DLD1 (cell line): ENCODE measurements around the gene RASA4.
"Not testable (repeated sequence)": the region's sequence is repeated elsewhere in the genome, so short reads cannot be mapped to it uniquely, and the experiment has no call there.

Source experiments
- in situ Hi-C: cut with HindIII; loops from 2 replicates; pipeline ENCODE4 v1.10.0; 2017; ENCODE audit warnings: low sequenced_read_pairs

The RASA4 gene

DNA sequence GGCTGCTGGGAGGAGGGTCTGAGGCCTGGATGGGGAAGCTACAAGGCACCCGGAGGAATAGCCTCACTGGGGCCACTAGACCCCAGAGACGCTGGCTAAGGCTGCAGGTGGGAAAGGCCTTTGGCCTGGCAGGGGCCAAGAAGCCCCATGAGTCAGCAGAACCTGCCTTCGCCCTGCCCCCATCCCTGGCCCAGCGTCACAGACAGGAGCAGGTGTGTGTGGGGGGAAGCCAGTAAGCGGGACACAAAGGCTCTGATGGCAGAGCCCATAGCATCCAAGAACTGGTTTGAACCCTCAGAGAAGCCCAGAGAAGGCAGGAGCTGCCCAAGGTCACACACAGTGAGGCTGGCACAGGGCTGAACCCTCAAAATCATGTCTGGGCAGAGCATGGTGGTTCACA is 9.7 kb downstream of the RASA4 start:
- in situ Hi-C loops, result not testable (repeated sequence)

DNA sequence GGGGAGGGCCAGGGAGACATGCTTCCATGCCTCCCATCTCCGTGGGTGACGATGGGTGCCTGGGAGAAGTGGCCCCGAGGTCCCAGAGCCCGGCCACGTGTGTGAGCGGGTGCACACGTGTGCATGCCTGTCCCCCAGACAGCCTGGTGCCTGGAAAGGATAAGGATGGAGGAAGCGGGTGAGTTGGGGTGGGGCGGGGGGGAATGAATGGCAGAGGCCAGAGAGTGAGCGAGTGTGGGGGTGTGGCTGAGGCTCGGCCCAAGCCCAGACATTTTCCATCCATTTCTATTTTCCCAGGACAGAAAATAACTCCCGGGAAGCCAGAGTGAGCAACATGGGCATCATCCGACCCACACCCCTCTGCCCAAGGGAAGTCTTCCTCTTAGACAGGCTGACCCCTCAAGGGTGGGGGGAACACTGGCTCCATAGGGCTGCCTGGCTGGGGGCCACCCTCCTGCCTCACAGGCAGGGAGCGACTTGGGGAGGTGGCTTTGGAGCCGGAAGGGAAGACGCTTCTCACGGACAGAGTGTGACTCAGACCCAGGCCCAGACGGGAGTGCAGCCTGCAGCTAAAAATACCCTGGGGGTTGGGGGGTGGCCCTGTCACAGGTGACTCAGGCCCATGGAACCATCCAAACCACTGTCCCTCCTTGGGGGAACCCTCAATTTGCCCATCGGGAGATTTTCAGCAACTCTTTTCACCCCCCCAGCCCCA is 12.0 kb downstream of the RASA4 start:
- in situ Hi-C loops, result not testable (repeated sequence)

DNA sequence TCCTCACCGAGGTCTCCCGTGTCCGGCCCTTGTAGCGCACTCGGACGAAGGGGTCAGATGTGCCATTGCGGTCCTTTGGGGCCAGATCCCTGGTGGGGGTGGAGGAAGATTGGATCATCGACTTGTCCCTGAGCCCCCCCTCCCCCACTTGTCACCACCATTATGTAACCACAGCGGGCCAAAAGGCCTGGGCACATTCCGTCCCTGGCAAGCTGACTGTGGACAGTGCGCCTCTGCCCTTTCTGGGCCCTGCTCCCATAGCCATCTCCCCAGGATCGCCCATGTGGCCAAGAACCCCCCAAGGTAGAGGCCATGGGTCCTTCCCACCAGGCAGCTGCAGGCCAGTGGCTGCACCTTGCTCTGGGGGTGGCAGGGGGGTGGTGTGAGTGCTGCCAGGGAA is 14.2 kb downstream of the RASA4 start:
- in situ Hi-C loops, result not testable (repeated sequence)

GRCh38 chr7:102599699-102600098 is 16.9 kb downstream of the RASA4 start:
- in situ Hi-C loops, result not testable (repeated sequence)

GRCh38 chr7:102596036-102596435 is 20.5 kb downstream of the RASA4 start:
- in situ Hi-C loops, result not testable (repeated sequence)

GRCh38 chr7:102593637-102594334 is 22.8 kb downstream of the RASA4 start:
- in situ Hi-C loops, result not testable (repeated sequence)

DNA sequence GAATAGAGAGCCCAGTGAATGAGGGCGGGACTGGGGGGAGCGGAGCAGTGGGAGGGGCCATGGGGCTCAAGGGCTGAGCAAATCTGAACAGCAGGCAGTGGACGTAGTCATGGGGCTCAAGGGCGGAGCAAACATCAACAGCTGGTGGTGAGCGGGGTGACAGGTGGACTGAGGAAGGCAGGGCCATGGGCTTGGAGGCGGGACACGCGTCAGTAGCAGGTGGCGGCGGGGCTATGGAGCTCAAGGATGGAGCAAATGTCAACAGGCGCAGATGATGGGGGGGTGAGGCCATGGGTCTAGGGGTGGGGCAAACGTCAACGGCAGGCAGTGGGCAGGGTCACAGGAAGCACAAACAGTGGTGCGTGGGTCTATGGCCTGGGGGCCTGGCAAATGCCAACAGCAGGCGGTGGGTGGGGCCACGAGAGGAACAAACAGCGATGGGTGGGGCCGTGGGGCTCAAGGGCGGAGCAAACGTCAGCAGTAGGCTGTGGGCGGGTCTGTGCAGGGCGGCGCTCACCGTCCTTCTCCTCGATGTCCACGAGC is 24.0 kb downstream of the RASA4 start:
- in situ Hi-C loops, result not testable (repeated sequence)

GRCh38 chr7:102589857-102590256 is 26.7 kb downstream of the RASA4 start:
- in situ Hi-C loops, result not testable (repeated sequence)

GRCh38 chr7:102583495-102583894 is 33.1 kb downstream of the RASA4 start:
- in situ Hi-C loops, result not testable (repeated sequence)

- in situ Hi-C loops, result not testable (repeated sequence)
Observed at GRCh38 chr7:102581722-102582121, 34.8 kb downstream of the RASA4 start.

DNA sequence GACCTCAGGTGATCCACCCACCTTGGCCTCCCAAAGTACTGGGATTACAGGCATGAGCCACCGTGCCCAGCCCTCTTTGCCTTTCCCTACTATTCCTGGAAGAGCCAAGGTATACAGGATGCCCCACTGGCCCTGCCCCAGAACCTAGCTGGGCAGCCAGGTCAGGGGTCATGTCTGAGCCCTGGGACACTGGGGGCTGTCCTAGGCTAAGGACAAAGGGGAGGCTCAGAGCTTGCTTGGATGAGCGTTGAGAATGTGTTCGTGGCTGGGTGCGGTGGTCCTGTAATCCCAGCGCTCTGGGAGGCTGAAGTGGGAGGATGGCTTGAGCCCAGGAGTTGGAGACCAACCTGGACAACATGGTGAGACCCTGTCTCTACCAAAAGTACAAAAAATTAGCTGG is 38.1 kb downstream of the RASA4 start:
- in situ Hi-C loops, result not testable (repeated sequence)

GRCh38 chr7:102577315-102578240 is 39.0 kb downstream of the RASA4 start:
- in situ Hi-C loops, result not testable (repeated sequence)

DNA sequence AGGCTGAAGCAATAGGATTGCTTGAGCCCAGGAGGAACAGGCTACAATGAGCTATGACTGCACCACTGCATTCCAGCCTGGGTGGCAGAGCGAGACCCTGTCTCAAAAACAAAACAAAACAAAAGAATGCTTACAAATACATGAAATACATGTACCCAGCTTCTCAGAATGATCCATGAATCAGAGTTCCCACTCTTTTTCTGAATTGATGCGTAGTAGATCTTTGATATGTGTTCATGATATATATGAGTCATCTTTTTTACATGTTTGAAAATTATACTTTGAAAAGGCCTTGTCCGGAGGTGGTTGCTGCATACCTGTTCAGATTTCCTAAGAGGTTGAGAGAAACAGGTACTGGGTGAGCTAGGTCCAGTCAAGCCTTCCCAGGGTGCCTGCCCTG is 40.2 kb downstream of the RASA4 start:
- in situ Hi-C loops, result not testable (repeated sequence)

GRCh38 chr7:102574607-102575006 is 41.9 kb downstream of the RASA4 start:
- in situ Hi-C loops, result not testable (repeated sequence)

GRCh38 chr7:102572261-102573239 is 44.0 kb downstream of the RASA4 start, which contains the start of gene POLR2J3:
POLR2J3 (minus strand) TSS chr7:102572583; CDS start chr7:102572521, 62 bp downstream.
- in situ Hi-C loops, result not testable (repeated sequence)

GRCh38 chr7:102568620-102569019 is 47.9 kb downstream of the RASA4 start:
- in situ Hi-C loops, result not testable (repeated sequence)

- in situ Hi-C loops, result not testable (repeated sequence)
Observed at GRCh38 chr7:102550808-102551422, 65.6 kb downstream of the RASA4 start, which contains the start of gene SPDYE2. SPDYE2 (plus strand) TSS chr7:102551226; CDS start chr7:102553256, 2,030 bp downstream.

DNA sequence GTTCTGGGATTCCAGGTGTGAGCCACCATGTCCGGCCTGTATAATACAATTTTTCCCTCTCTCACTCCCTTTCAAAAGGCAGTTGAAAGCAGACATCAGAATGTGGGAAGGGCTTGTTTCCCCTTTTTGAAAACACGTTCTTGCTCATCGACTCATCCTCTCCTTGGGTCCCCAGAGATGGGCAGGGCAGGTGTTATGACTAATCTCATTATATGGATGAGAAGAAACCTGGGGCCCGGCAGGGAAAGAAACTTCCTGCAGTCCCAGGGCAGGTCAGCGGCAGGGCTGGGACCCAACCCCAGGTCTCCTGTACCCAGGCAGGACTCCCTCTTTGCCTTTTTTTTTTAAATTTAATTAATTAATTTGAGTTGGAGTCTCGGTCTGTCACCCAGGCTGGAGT is 70.2 kb downstream of the RASA4 start:
- in situ Hi-C loops, result not testable (repeated sequence)

DNA sequence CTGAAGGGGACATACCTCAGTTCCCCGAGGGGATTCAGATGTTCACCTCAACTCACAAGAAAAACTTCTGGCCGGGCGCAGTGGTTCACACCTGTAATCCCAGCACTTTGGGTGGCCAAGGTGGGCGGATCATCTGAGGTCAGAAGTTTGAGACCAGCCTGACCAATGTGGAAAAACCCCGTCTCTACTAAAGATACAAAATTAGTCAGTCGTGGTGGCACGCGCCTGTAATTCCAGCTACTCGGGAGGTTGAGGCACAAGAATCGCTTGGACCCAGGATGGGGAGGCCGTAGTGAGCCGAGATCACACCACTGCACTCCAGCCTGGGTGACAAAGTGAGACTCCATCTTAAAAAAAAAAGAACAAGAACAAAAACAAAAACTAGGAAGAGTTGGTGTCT is 71.3 kb downstream of the RASA4 start:
- in situ Hi-C loops, result not testable (repeated sequence)
